HCT116 (cell line): ENCODE data around the gene SMOC1.

Source experiments
- JUND ChIP-seq: IDR thresholded peaks from 2 replicates; pipeline ENCODE4 v1.6.1; 2012
- POLR2A ChIP-seq: IDR thresholded peaks from 2 replicates; pipeline ENCODE4 v1.7.0; 2011; ENCODE audit warnings: borderline replicate concordance; ENCODE audit not compliant: insufficient read depth, insufficient read length; ENCODE audit errors: extremely low read depth
- RAD21 ChIP-seq: IDR thresholded peaks from 2 replicates; pipeline ENCODE4 v1.6.1; 2012; ENCODE audit warnings: low read depth, mild to moderate bottlenecking
- TF ChIP-seq, protein P1 (sequence below): IDR thresholded peaks from 2 replicates; pipeline ENCODE4 v1.6.1; 2012; ENCODE audit warnings: low read depth

DNA sequence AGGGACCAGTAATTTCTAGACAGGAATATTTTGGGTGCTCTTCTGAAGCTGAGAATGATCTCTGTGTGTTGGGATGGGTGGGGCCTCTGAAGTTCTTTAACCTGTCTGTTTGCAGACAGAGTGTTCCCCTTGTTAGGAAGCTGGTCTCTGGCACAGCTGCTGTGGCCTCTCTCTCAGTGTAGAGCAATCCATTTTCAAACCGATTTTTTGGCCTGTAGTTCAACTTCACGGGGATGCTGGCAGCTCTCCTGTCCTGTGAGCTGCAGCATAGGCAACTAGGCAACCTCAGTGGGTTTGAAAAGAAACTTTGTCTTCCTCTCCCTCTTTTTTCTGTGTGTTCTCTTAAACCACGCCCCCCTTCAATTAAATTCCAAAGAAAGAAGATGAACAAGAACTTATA is 69.1 kb downstream of the SMOC1 start:
- TF ChIP-seq, protein P1, sequence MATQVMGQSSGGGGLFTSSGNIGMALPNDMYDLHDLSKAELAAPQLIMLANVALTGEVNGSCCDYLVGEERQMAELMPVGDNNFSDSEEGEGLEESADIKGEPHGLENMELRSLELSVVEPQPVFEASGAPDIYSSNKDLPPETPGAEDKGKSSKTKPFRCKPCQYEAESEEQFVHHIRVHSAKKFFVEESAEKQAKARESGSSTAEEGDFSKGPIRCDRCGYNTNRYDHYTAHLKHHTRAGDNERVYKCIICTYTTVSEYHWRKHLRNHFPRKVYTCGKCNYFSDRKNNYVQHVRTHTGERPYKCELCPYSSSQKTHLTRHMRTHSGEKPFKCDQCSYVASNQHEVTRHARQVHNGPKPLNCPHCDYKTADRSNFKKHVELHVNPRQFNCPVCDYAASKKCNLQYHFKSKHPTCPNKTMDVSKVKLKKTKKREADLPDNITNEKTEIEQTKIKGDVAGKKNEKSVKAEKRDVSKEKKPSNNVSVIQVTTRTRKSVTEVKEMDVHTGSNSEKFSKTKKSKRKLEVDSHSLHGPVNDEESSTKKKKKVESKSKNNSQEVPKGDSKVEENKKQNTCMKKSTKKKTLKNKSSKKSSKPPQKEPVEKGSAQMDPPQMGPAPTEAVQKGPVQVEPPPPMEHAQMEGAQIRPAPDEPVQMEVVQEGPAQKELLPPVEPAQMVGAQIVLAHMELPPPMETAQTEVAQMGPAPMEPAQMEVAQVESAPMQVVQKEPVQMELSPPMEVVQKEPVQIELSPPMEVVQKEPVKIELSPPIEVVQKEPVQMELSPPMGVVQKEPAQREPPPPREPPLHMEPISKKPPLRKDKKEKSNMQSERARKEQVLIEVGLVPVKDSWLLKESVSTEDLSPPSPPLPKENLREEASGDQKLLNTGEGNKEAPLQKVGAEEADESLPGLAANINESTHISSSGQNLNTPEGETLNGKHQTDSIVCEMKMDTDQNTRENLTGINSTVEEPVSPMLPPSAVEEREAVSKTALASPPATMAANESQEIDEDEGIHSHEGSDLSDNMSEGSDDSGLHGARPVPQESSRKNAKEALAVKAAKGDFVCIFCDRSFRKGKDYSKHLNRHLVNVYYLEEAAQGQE, result no peak
- no peak for TF ChIP-seq RAD21
- no peak for TF ChIP-seq POLR2A
- no peak for TF ChIP-seq JUND
